GM19452 (cell line): ENCODE results near the gene RPS6KC1.
"Not testable (repeated sequence)": the region's sequence is repeated elsewhere in the genome, so short reads cannot be mapped to it uniquely, and the experiment has no call there.

ENCODE experiments used
- ATAC-seq: cut with Tn5 transposase; IDR thresholded peaks from one replicate; pipeline ENCODE4 v1.9.1; 2021; ENCODE audit not compliant: unreplicated experiment

Gene RPS6KC1

DNA sequence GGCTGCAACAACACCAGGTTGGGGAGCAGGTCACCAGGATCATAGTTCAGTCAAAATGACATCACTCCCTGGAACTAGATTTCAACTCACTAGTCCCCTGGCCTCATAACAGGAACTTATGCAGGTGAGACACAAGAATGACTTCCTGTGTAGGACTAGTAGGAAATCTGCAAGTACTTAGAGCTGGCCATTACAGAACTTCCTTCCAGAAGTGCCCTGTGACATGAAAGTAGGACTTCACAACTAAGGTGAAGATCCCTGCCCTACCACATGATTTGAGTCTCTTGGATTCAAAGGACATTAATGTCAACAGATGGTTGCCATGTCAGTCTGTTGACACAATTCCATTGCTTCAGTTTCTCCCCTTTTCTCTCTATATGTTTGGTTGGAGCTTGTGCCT is 223.1 kb downstream of the RPS6KC1 start:
- ATAC-seq = no peak

DNA sequence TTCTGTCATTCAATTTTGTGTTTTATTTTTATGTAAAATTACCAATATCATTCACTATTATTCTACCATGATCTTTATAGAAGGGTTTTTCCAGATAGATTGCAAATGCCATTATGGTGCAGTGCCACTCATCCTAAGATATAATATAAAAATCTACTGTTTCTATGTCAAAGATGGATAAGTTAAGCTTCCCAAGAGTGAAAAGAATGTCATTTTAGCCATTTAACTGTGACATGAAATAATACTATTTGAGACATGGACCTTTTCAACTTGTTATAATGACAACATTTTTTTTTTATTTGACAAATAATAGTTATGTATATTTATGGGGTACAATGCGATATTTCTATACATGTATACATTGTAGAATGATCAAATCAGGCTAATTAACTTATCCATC is 224.3 kb downstream of the RPS6KC1 start:
- no peak for ATAC-seq

DNA sequence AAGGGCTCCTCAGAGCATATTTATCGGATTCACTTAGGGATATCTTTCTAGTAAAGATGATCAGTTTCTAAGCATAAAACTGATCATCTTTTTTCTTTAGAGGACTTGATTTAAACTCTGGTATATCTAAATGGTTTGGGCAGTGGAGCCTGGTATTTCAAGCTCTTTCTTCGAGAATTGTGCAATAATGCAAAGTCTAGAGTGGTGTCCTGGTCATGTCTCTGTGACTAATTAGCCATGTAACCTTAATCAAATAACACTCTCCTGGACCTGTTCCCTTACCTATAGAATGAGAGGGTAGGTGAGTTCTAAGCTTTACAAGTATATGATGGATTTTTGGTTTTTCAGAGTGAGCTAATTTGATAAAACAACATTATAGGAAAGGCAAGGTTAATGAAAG is 225.2 kb downstream of the RPS6KC1 start:
- ATAC-seq = no peak

DNA sequence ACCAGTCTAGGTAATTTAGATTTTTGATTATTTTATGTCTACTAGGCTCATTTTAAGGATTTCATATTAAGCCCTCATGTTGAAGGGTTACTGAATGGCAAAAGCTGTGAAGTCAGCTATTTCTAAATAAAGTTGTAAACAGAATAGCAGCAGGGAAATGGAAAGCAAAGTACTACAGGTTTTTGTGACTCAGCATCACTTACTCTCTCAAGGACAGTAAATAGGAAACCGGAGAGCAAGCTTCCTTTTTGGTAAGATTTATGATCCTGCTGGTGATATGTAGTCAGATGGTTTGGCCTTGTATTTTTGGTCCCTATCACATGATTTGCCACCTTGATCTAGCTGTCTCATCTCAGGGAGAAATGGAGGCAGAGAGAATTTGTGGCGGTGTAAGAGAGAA is 226.0 kb downstream of the RPS6KC1 start:
- ATAC-seq = no peak

DNA sequence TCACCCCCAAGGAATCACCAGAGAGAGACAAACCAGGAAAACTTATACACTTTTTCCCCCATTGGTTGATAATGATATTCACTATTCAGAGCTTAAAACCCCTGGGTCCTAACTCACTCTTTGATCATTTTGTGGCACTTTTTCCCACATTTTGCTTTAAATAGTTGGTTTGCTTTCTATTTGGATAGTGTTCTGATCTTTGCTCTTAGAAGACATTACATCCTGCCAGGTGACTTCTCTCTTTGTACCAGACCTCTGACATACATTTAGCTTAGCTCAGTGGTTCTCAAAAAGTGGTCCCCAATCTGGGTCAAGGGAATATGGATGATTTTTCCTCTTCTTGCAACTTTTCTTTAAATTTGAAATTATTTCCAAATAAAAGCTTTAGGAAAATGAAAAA is 228.4 kb downstream of the RPS6KC1 start:
- ATAC-seq = no peak

DNA sequence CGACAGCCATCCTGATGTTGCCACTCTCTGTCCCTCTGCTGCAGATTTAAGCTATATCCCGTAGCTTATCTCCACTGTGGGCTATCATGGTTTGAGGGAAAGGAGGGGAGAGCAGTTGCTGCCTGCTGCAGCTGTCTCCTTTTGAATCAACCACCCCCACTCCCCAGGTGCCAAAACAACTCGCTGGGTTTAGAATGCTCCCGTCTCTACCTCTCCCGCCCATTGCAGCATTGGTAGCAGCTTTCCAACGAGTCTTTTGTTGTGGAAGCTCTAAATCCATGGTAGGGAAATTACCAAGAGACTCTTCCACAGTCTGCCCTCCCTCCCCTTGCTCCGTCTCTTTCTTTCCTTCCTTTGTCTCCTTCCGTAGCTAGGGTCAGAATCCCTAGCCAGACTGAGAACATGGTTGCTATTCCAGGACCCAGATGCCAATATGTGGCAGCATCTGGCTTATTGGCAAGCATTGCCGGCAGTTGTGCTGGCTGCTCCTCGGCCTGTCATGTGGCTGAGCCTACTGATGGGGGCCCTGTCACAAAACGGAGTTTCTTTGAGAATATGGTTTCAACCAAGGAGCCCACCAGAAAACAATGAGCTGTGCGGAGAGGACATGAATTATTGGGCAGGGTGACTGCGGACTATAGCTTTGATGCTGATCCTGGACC is 230.7 kb downstream of the RPS6KC1 start:
- ATAC-seq = no peak

DNA sequence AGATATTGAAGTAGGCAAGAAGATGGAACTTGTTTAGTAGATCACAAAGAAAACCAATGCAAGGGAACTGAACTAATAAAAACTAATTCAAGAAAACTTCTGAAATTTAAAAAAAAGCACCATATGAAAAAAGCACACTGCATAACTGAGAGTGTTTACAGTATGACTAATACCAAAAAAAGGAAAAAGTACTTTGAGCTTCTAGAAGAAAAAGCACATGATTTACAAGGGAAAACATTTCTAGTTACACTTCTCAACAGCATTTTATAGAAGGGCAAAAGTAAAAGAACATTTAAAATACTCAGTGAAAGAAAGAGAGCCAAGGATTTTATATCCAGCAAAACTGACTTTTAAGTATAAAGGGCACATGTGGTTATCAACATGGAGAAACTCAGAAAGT is 233.6 kb downstream of the RPS6KC1 start:
- ATAC-seq = no peak

DNA sequence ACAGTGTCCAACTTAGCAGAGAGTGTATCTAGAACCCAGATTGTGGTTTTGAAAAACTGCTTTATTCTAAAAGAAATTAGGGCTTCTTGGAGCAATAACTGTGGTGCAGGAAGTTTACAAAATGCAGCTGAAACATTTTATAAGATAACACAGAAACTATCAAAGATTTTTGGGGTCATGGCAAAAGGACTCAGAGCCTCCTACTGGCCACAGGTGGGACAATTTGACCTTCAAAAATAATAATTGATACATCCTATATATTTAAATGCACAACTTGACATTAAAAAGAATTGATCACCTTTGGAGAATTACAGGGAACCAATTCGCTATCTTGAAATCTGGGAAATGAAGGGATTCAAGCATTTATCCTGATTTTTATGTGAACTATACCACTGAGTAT is 235.2 kb downstream of the RPS6KC1 start:
- no peak for ATAC-seq

DNA sequence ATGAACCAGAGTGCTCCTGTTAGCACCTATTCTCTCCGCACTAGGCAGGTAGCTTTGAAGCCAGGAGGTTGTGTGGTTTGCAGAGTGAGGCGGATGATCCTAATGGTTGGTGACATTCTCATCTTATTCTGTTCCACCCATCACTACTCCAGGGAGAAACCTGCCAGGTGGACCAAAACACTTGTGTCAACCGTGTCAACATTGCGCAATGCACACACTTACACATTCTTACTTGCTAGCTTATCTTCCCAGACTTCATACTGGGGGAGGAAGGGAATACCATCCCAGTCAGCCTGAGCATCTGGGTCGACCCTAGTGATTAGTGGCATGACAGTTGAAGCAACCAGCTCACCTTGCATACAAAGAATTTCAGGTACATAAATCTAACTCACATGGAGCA is 236.9 kb downstream of the RPS6KC1 start:
- no peak for ATAC-seq

DNA sequence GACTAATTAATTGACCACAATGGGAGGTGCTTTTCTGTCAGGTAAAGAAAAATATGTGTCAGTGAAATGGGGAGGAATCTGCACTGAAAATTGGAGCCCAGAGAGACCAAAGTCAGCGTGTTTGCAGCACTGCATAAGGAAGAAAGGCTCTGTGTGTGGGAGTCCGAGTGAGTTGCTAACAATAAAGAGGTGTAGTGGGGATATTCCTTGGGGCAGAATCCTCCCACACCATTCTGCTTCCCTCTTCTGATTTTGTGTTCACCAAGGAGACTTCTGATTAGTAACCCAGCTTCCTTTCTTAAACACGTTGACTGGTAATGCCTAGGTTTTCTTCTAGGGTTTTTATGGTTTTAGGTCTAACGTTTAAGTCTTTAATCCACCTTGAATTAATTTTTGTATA is 240.5 kb downstream of the RPS6KC1 start:
- ATAC-seq = no peak

DNA sequence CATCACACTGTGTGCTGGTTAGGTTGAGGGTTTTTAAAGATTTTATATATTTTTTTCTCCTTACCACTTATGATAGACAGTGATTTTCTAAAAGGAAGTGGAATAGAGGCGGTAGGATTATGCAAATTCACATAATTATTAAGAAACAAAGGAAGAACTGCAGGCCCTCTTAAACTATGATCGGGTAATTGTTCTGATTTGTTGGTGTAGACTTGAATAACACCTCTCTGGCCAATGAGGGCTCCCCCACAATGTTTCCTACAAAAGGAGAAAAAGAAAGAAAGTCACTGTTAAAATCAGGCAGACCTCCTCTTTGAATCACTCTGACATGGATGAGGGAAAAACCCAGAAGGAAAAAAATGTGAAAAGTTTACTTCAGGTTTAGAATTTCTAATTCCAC is 241.6 kb downstream of the RPS6KC1 start:
- ATAC-seq = no peak

DNA sequence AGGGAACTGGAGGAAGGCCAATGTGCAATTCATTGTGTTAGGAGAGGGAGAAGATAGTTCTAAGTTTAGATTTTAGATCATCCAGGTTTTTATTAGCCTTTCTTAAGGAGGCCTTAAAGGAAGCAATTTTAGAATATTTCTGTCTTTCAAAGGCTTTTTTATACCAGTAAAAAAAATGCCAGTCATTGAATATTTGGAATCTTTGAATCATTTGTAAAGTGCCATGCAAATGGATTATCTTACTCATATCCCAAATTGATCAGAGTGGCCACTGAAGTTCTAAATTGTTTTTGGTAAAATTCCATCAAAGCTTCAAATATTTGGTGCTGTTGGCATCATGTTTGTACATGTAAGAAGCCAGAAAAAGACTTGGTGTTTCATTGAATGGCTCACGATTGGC is 244.8 kb downstream of the RPS6KC1 start:
- no peak for ATAC-seq

DNA sequence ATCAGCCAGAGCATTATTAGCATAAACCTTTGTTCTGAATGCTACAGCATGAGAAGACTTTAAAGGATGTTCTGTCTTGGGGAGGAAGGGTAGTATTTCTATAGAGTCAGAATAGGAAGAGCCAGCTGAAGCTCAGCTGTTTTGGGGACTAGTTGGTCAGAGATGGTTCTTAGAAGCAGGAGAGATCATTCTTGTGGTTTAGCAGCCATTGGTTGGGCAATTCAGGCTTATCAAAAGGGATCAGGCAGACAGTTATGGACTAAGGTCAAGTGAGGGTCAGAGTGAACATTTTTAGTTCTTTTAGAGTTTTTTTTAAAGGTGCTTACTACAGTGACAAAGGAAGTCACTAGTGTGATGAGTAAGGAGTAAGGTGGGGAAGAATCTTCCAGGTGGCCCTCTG is 245.5 kb downstream of the RPS6KC1 start:
- no peak for ATAC-seq

DNA sequence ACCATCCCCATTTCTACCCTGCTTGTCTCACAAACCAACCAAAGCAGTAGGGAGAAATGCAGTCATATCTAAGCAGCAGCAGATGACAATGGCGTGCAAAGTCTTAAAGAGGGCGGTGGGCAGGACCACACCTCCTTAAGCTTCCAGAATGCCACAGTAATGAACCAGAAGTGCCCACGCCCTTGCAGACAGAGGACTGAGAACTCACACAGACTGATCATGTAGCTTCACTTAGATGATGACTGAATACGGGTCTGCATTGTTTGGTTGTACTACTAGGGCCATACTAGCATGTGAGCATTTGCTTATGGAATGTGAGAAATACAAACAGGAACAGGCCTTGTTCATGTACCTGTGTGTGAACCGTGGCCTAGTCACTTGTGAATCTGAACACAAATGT is 246.0 kb downstream of the RPS6KC1 start:
- ATAC-seq = no peak

DNA sequence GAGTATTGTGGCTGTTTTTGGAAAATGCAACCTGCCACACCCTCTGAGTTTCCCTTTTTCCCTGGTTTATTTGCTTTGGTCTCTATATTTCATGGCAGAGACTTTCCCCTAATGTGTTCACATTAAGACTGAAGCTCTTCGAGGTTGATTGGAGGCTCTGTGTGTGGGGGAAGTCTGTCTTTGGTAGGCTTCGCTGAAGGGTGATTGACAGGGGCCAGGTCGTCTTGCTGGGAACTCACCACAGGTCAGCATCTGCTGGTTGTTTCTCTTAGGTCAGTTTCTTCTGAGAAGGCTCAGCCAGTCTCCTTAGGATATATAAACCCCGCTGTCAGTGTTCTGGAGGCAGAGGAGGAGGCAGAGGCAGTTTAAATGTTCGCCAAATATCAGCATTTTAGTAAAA is 249.4 kb downstream of the RPS6KC1 start:
- no peak for ATAC-seq

DNA sequence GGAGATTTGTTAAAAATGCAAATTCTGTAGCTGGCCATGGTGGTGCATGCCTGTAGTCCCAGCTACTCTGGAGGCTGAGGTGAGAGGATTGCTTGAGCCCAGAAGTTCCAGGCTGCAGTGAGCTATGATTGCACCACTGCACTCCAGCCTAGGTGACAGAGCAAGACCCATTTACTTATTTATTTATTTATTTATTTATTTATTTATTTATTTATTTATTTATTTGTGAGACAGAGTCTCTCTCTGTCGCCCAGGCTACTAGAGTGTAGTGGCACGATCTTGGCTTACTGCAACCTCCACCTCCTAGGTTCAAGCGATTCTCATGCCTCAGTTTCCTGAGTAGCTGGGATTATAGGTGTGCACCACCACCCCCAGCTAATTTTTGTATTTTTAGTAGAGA is 250.5 kb downstream of the RPS6KC1 start:
- not testable (repeated sequence) for ATAC-seq

DNA sequence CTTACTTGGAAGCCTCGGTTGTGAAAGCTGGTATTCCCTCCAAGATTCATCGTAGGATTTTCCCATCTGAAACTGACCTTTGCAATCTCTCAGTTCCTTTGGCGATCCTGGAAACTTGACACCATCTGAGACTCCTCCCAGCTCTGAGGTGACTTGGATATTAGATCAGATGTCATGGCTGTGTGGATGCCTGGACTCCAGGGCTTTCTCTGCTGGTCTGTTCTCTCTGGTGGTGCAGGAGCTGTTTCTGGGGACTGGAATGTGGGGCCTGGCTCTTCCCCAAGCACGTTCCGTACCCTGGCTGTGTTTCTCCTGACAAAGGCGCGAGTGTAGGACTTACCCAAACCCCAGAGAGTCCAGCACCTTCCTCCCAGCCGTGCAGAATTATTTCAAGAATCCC is 252.2 kb downstream of the RPS6KC1 start:
- ATAC-seq = no peak

DNA sequence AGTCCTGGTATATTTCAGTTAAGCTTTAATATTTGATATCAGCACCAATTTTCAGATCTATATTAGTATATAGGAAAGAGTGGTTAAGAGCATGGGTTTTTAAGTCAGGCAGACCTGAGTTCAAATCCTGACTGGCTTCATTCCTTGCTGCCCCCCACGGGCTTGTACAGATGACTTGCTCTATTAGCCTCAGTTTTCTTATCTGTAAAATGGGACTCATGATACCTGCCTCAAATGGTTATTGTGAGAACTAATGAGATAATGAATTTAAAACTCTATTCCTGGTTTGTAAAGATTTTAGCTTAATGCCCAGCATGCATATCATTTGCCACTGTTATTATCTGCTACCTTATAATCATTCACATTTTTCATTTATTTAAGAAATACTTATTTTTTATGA is 264.5 kb downstream of the RPS6KC1 start:
- no peak for ATAC-seq

DNA sequence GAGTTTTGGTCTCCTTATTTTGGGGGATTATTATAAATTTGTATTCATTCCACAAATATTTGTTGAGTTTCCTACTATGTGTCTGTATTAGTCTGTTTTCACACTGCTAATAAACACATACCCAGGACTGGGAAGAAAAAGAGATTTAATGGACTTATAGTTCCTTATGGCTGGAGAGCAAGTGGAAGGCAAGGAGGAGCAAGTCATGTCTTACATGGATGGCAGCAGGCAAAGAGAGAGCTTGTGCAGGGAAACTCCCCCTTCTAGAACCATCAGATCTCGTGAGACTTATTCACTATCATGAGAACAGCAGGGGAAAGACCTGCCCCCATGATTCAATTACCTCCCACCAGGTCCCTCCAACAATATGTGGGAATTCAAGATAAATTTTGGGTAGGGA is 267.4 kb downstream of the RPS6KC1 start:
- ATAC-seq = not testable (repeated sequence)

DNA sequence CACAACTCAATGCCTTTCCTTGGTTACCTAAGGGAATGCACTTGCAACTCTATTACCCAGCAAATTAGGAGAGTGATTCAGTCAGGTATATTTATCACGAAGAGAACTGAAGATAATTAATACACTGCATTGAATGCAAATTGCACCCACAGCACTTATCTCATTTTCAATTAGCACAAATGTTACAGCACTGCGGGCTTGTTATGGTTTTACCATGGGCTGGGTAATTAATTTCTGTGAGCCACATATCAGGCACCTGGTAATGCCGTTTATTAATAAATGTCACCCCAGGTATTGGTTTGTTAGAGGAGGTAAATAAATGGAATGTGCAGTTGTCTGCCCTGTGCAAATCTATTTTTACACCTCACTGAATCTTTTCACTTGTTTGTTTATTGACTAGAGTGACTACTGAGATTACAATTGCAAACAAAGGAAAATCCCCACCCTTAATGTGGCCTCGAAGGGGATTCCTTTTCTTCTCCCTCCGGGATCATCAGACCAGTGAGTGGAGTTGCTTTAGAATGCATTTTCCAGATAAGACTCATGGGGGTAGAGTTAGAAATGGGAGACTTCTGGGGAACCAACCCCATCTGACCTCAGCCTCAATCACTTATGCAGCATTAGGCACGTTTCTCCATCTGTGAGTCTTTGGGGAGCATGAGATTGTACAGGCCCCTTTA is 269.3 kb downstream of the RPS6KC1 start:
- no peak for ATAC-seq
